Measurements from ENCODE around the gene CERT1. TPM values are rescaled to one million over a fixed set of nuclear protein-coding genes. Genes with fewer than 3 reads are reported as not detected.

CERT1 gene
- polyA plus RNA-seq, 1 of the 3 experiments (the other 2 are of a cell fraction) = 4.5 TPM

DNA sequence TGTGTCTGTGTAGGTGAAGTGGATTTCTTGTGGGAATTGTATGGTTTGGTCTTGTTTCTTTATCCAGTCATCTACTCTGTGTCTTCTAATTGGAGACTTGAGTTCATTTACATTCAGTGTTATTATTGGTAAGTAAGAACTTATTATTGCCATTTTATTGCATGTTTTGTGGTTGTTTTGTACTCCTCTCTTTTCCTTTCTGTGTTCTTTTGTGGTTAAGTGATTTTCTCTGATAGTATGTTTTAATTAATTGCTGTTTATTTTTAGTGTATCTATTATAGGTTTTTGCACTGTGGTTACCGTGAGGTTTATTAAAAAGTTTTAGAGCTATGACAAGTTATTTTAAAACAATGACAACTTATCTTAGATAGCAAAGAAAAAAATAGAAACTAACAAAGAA, 8.3 kb upstream of the CERT1 start:
- WGBS (ENCODE audit: low lambda C conversion rate) = 96% methylated on average over 1 of the region's 1 CpG
- H3K27me3 ChIP-seq (ENCODE audit: insufficient read depth) = no peaks in the 10 kb centered on the region
- CTCF ChIA-PET = no interaction called here

DNA sequence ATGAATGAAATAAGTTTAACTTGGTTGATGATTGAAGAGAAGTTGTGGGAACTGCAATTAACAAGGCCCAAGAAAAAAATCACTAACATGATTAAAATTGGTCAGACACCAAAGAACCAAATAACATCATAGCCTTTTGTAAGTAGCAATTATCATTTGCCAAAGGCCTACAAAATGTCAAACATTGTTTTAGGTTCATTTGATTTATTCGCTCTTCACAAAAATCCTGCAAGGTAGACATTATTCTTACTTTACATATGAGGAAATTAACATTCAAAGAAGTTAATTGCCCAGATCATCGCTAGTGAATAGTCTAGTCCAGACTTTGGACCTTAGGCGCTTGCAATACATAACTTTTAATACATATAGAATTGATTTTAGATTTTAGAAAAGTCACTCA, 2.9 kb upstream of the CERT1 start:
- no peaks in the 10 kb centered on the region for H3K27me3 ChIP-seq (ENCODE audit: insufficient read depth)
- no peak overlapping the region for H3K4me3 ChIP-seq (ENCODE audit: low read depth in 2 of 2, low read length in 1 of 2)
- no peaks in the 10 kb centered on the region for H3K9me2 ChIP-seq
- no peak overlapping the region for H3K27ac ChIP-seq (ENCODE audit: low read depth in 2 of 2, low read length in 1 of 2)
- POLR2A ChIA-PET = no interaction called here
- H3K36me3 ChIP-seq (replicated peaks in 1 of 2; ENCODE audit: control insufficient read depth in 1 of 2, insufficient read depth in 2 of 2, low read length in 1 of 2) = peaks cover 0 to 5% of the 10 kb centered on the region in 2 experiments
- H3K4me1 ChIP-seq (ENCODE audit: control insufficient read depth in 1 of 2, insufficient read depth in 2 of 2, low read depth in 1 of 2, low read length in 1 of 2) = peaks cover 1 to 8% of the 10 kb centered on the region in 2 experiments; a peak in 3 of 4 replicates
- peaks cover 92% of the 10 kb centered on the region for H3K79me2 ChIP-seq (ENCODE audit: insufficient read depth)
- H3F3A ChIP-seq (replicated peaks; ENCODE audit: insufficient read depth) = peaks cover 10% of the 10 kb centered on the region
- H3K9ac ChIP-seq = no peak overlapping the region
- peak overlapping the region; percentile 73; the same call in 1 of the 2 replicates for H3K4me2 ChIP-seq
- H2AFZ ChIP-seq (ENCODE audit: low read depth) = no peak overlapping the region
- DNase-seq = no peak
- H4K20me1 ChIP-seq (ENCODE audit: insufficient read depth) = peaks cover 3% of the 10 kb centered on the region; the same call in 1 of the 2 replicates
- H3K9me3 ChIP-seq = no peaks in the 10 kb centered on the region
- CTCF ChIA-PET = no interaction called here
- WGBS (ENCODE audit: low lambda C conversion rate) = 96% methylated on average over 3 of the region's 3 CpGs
- TF ChIP-seq GATA2 (CRISPR knock-in tag; IDR thresholded peaks at IDR 0.05) = no peak
- TF ChIP-seq REST (IDR thresholded peaks at IDR 0.05; ENCODE audit: low read depth, low read length) = no peak
- TF ChIP-seq JUND (IDR thresholded peaks at IDR 0.05) = no peak
- TF ChIP-seq RAD21 (IDR thresholded peaks at IDR 0.05; ENCODE audit: low read length) = no peak
- TF ChIP-seq EZH2phosphoT487 (IDR thresholded peaks at IDR 0.05; ENCODE audit: borderline replicate concordance, low read depth) = no peak
- TF ChIP-seq FOXM1 (IDR thresholded peaks at IDR 0.05; ENCODE audit: low read depth) = no peak
- TF ChIP-seq ELF1 (IDR thresholded peaks at IDR 0.05) = no peak
- TF ChIP-seq TAF1 (IDR thresholded peaks at IDR 0.05; ENCODE audit: borderline replicate concordance, low read depth, low read length) = no peak
- TF ChIP-seq SMC3 (IDR thresholded peaks at IDR 0.05; ENCODE audit: low read depth, low read length) = no peak
- TF ChIP-seq, protein P1, sequence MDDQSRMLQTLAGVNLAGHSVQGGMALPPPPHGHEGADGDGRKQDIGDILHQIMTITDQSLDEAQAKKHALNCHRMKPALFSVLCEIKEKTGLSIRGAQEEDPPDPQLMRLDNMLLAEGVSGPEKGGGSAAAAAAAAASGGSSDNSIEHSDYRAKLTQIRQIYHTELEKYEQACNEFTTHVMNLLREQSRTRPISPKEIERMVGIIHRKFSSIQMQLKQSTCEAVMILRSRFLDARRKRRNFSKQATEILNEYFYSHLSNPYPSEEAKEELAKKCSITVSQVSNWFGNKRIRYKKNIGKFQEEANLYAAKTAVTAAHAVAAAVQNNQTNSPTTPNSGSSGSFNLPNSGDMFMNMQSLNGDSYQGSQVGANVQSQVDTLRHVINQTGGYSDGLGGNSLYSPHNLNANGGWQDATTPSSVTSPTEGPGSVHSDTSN (IDR thresholded peaks at IDR 0.05) = no peak
- TF ChIP-seq TCF12 (IDR thresholded peaks at IDR 0.05) = no peak
- no peak for TF ChIP-seq YY1 (IDR thresholded peaks at IDR 0.05; ENCODE audit: low read depth)
- no peak for TF ChIP-seq SIN3A (IDR thresholded peaks at IDR 0.05; ENCODE audit: borderline replicate concordance, low read depth, low read length)
- TF ChIP-seq TEAD4 (IDR thresholded peaks at IDR 0.05; ENCODE audit: borderline replicate concordance, insufficient read depth) = no peak
- TF ChIP-seq NRF1 (IDR thresholded peaks at IDR 0.05; ENCODE audit: low read depth, low read length) = no peak
- TF ChIP-seq, protein P2, sequence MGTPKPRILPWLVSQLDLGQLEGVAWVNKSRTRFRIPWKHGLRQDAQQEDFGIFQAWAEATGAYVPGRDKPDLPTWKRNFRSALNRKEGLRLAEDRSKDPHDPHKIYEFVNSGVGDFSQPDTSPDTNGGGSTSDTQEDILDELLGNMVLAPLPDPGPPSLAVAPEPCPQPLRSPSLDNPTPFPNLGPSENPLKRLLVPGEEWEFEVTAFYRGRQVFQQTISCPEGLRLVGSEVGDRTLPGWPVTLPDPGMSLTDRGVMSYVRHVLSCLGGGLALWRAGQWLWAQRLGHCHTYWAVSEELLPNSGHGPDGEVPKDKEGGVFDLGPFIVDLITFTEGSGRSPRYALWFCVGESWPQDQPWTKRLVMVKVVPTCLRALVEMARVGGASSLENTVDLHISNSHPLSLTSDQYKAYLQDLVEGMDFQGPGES (IDR thresholded peaks at IDR 0.05; ENCODE audit: low read depth, low read length) = no peak

More for the DNA sequence above, 8.3 kb upstream of the CERT1 start:
- H3K36me3 ChIP-seq (replicated peaks in 1 of 2; ENCODE audit: control insufficient read depth in 1 of 2, insufficient read depth in 2 of 2, low read length in 1 of 2) = peaks cover 0 to 18% of the 10 kb centered on the region in 2 experiments
- H3K4me3 ChIP-seq (ENCODE audit: low read depth in 2 of 2, low read length in 1 of 2) = no peak overlapping the region
- H3K9me3 ChIP-seq = 0 out of 2 replicates have a peak, but pooled peaks cover 7% of the 10 kb centered on the region
- no peak for DNase-seq
- H4K20me1 ChIP-seq (ENCODE audit: insufficient read depth) = peaks cover 3% of the 10 kb centered on the region; the same call in 1 of the 2 replicates
- H3K27ac ChIP-seq (ENCODE audit: low read depth in 2 of 2, low read length in 1 of 2) = no peak overlapping the region
- H3K9me2 ChIP-seq = no peaks in the 10 kb centered on the region
- H3K79me2 ChIP-seq (ENCODE audit: insufficient read depth) = peaks cover 99% of the 10 kb centered on the region
- POLR2A ChIA-PET = no interaction called here
- no peak overlapping the region for H3K9ac ChIP-seq
- TF ChIP-seq, protein P3, sequence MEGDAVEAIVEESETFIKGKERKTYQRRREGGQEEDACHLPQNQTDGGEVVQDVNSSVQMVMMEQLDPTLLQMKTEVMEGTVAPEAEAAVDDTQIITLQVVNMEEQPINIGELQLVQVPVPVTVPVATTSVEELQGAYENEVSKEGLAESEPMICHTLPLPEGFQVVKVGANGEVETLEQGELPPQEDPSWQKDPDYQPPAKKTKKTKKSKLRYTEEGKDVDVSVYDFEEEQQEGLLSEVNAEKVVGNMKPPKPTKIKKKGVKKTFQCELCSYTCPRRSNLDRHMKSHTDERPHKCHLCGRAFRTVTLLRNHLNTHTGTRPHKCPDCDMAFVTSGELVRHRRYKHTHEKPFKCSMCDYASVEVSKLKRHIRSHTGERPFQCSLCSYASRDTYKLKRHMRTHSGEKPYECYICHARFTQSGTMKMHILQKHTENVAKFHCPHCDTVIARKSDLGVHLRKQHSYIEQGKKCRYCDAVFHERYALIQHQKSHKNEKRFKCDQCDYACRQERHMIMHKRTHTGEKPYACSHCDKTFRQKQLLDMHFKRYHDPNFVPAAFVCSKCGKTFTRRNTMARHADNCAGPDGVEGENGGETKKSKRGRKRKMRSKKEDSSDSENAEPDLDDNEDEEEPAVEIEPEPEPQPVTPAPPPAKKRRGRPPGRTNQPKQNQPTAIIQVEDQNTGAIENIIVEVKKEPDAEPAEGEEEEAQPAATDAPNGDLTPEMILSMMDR (IDR thresholded peaks at IDR 0.05) = no peak
- TF ChIP-seq RAD21 (IDR thresholded peaks at IDR 0.05; ENCODE audit: low read length) (no peak), YY1 (IDR thresholded peaks at IDR 0.05; ENCODE audit: low read depth) (no peak)
- TF ChIP-seq, protein P4, sequence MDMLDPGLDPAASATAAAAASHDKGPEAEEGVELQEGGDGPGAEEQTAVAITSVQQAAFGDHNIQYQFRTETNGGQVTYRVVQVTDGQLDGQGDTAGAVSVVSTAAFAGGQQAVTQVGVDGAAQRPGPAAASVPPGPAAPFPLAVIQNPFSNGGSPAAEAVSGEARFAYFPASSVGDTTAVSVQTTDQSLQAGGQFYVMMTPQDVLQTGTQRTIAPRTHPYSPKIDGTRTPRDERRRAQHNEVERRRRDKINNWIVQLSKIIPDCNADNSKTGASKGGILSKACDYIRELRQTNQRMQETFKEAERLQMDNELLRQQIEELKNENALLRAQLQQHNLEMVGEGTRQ (IDR thresholded peaks at IDR 0.05; ENCODE audit: borderline replicate concordance, low read depth, low read length) = no peak
- peaks cover 0 to 2% of the 10 kb centered on the region in 2 experiments; a peak in 2 of 4 replicates for H3K4me1 ChIP-seq (ENCODE audit: control insufficient read depth in 1 of 2, insufficient read depth in 2 of 2, low read depth in 1 of 2, low read length in 1 of 2)
- H2AFZ ChIP-seq (ENCODE audit: low read depth) = no peak overlapping the region
- no peak overlapping the region for H3K4me2 ChIP-seq
- peaks cover 3% of the 10 kb centered on the region for H3F3A ChIP-seq (replicated peaks; ENCODE audit: insufficient read depth)

Data from SK-N-SH (cell line).